ENCODE data around the gene FOXB2.
A peak's percentile ranks its signal among the peaks of the same experiment; 100 is the strongest.

Gene FOXB2

GRCh38 chr9:77003366-77003765 is 16.1 kb upstream of the FOXB2 start:
- H3K4me3 ChIP-seq (ENCODE audit: low read length), result no peak overlapping the region
- H3K36me3 ChIP-seq (ENCODE audit: control insufficient read depth, low read depth, low read length), result no peaks in the 10 kb centered on the region
- no peak overlapping the region for H3K9ac ChIP-seq (ENCODE audit: low read length)
- H3K27ac ChIP-seq (ENCODE audit: low read length), result no peak overlapping the region
- H3K27me3 ChIP-seq (ENCODE audit: control insufficient read depth, insufficient read depth, low read length), result no peaks in the 10 kb centered on the region
- no peaks in the 10 kb centered on the region for H3K9me3 ChIP-seq (ENCODE audit: control insufficient read depth, low read depth, low read length)
- H3K4me1 ChIP-seq (ENCODE audit: control insufficient read depth, low read depth, low read length), result no peaks in the 10 kb centered on the region

- H3K9me3 ChIP-seq (ENCODE audit: control insufficient read depth, low read depth, low read length), result no peaks in the 10 kb centered on the region
- H3K27me3 ChIP-seq (ENCODE audit: control insufficient read depth, insufficient read depth, low read length), result peaks cover 3% of the 10 kb centered on the region
- no peak overlapping the region for H3K4me3 ChIP-seq (ENCODE audit: low read length)
- H3K9ac ChIP-seq (ENCODE audit: low read length), result no peak overlapping the region
- H3K4me1 ChIP-seq (ENCODE audit: control insufficient read depth, low read depth, low read length), result no peaks in the 10 kb centered on the region
- H3K36me3 ChIP-seq (ENCODE audit: control insufficient read depth, low read depth, low read length), result no peaks in the 10 kb centered on the region
- no peak overlapping the region for H3K27ac ChIP-seq (ENCODE audit: low read length)
These were observed 14.2 kb upstream of the FOXB2 start for GRCh38 chr9:77005216-77005615.

GRCh38 chr9:77010527-77010926 is 8.9 kb upstream of the FOXB2 start:
- H3K27me3 ChIP-seq (ENCODE audit: control insufficient read depth, insufficient read depth, low read length), result peaks cover 56% of the 10 kb centered on the region
- H3K27ac ChIP-seq (ENCODE audit: low read length), result no peak overlapping the region

GRCh38 chr9:77011973-77012821 is 7.3 kb upstream of the FOXB2 start:
- Histone ChIP-seq H3K9ac (ENCODE audit: low read length) (peak overlapping the region; percentile 30), H3K9me3 (ENCODE audit: control insufficient read depth, low read depth, low read length) (no peaks in the 10 kb centered on the region), H3K4me1 (ENCODE audit: control insufficient read depth, low read depth, low read length) (peaks cover 39% of the 10 kb centered on the region), H3K27ac (ENCODE audit: low read length) (no peak overlapping the region), H3K27me3 (ENCODE audit: control insufficient read depth, insufficient read depth, low read length) (peaks cover 73% of the 10 kb centered on the region), H3K36me3 (ENCODE audit: control insufficient read depth, low read depth, low read length) (no peaks in the 10 kb centered on the region), H3K4me3 (ENCODE audit: low read length) (peak overlapping the region; percentile 50)

More at GRCh38 chr9:77010527-77010926, 8.9 kb upstream of the FOXB2 start:
- H3K9ac ChIP-seq (ENCODE audit: low read length), result no peak overlapping the region
- peaks cover 28% of the 10 kb centered on the region for H3K4me1 ChIP-seq (ENCODE audit: control insufficient read depth, low read depth, low read length)
- H3K36me3 ChIP-seq (ENCODE audit: control insufficient read depth, low read depth, low read length), result no peaks in the 10 kb centered on the region
- no peak overlapping the region for H3K4me3 ChIP-seq (ENCODE audit: low read length)
- H3K9me3 ChIP-seq (ENCODE audit: control insufficient read depth, low read depth, low read length), result no peaks in the 10 kb centered on the region

- no peak overlapping the region for H3K27ac ChIP-seq (ENCODE audit: low read length)
- H3K36me3 ChIP-seq (ENCODE audit: control insufficient read depth, low read depth, low read length), result no peaks in the 10 kb centered on the region
- peaks cover 85% of the 10 kb centered on the region for H3K27me3 ChIP-seq (ENCODE audit: control insufficient read depth, insufficient read depth, low read length)
- H3K9me3 ChIP-seq (ENCODE audit: control insufficient read depth, low read depth, low read length), result no peaks in the 10 kb centered on the region
- no peak overlapping the region for H3K9ac ChIP-seq (ENCODE audit: low read length)
- peak overlapping the region; percentile 46 for H3K4me3 ChIP-seq (ENCODE audit: low read length)
- H3K4me1 ChIP-seq (ENCODE audit: control insufficient read depth, low read depth, low read length), result peaks cover 48% of the 10 kb centered on the region
These were observed 6.1 kb upstream of the FOXB2 start for GRCh38 chr9:77013206-77013931.

- Histone ChIP-seq H3K9ac (ENCODE audit: low read length) (no peak overlapping the region), H3K4me3 (ENCODE audit: low read length) (peak overlapping the region; percentile 46), H3K4me1 (ENCODE audit: control insufficient read depth, low read depth, low read length) (peaks cover 48% of the 10 kb centered on the region), H3K36me3 (ENCODE audit: control insufficient read depth, low read depth, low read length) (no peaks in the 10 kb centered on the region), H3K27me3 (ENCODE audit: control insufficient read depth, insufficient read depth, low read length) (peaks cover 92% of the 10 kb centered on the region), H3K27ac (ENCODE audit: low read length) (no peak overlapping the region), H3K9me3 (ENCODE audit: control insufficient read depth, low read depth, low read length) (no peaks in the 10 kb centered on the region)
These were observed 5.4 kb upstream of the FOXB2 start for GRCh38 chr9:77013932-77014596.

GRCh38 chr9:77014597-77015263 is 4.7 kb upstream of the FOXB2 start:
- H3K4me3 ChIP-seq (ENCODE audit: low read length), result peak overlapping the region; percentile 46
- no peaks in the 10 kb centered on the region for H3K9me3 ChIP-seq (ENCODE audit: control insufficient read depth, low read depth, low read length)
- peaks cover 99% of the 10 kb centered on the region for H3K27me3 ChIP-seq (ENCODE audit: control insufficient read depth, insufficient read depth, low read length)
- no peak overlapping the region for H3K9ac ChIP-seq (ENCODE audit: low read length)
- no peaks in the 10 kb centered on the region for H3K36me3 ChIP-seq (ENCODE audit: control insufficient read depth, low read depth, low read length)
- peaks cover 48% of the 10 kb centered on the region for H3K4me1 ChIP-seq (ENCODE audit: control insufficient read depth, low read depth, low read length)
- H3K27ac ChIP-seq (ENCODE audit: low read length), result no peak overlapping the region

- no peak overlapping the region for H3K27ac ChIP-seq (ENCODE audit: low read length)
- no peaks in the 10 kb centered on the region for H3K9me3 ChIP-seq (ENCODE audit: control insufficient read depth, low read depth, low read length)
- no peak overlapping the region for H3K9ac ChIP-seq (ENCODE audit: low read length)
- peaks cover 48% of the 10 kb centered on the region for H3K4me1 ChIP-seq (ENCODE audit: control insufficient read depth, low read depth, low read length)
- H3K4me3 ChIP-seq (ENCODE audit: low read length), result peak overlapping the region; percentile 46
- H3K36me3 ChIP-seq (ENCODE audit: control insufficient read depth, low read depth, low read length), result no peaks in the 10 kb centered on the region
- H3K27me3 ChIP-seq (ENCODE audit: control insufficient read depth, insufficient read depth, low read length), result peaks cover 100% of the 10 kb centered on the region
These were observed 4.0 kb upstream of the FOXB2 start for GRCh38 chr9:77015327-77016048.

GRCh38 chr9:77016121-77016525 is 3.3 kb upstream of the FOXB2 start:
- no peak overlapping the region for H3K27ac ChIP-seq (ENCODE audit: low read length)
- H3K9me3 ChIP-seq (ENCODE audit: control insufficient read depth, low read depth, low read length), result no peaks in the 10 kb centered on the region
- peak overlapping the region; percentile 8 for H3K9ac ChIP-seq (ENCODE audit: low read length)
- H3K4me1 ChIP-seq (ENCODE audit: control insufficient read depth, low read depth, low read length), result peaks cover 49% of the 10 kb centered on the region
- no peaks in the 10 kb centered on the region for H3K36me3 ChIP-seq (ENCODE audit: control insufficient read depth, low read depth, low read length)
- H3K4me3 ChIP-seq (ENCODE audit: low read length), result peak overlapping the region; percentile 46
- peaks cover 100% of the 10 kb centered on the region for H3K27me3 ChIP-seq (ENCODE audit: control insufficient read depth, insufficient read depth, low read length)

- peaks cover 53% of the 10 kb centered on the region for H3K4me1 ChIP-seq (ENCODE audit: control insufficient read depth, low read depth, low read length)
- H3K36me3 ChIP-seq (ENCODE audit: control insufficient read depth, low read depth, low read length), result no peaks in the 10 kb centered on the region
- no peaks in the 10 kb centered on the region for H3K9me3 ChIP-seq (ENCODE audit: control insufficient read depth, low read depth, low read length)
- no peak overlapping the region for H3K27ac ChIP-seq (ENCODE audit: low read length)
- H3K27me3 ChIP-seq (ENCODE audit: control insufficient read depth, insufficient read depth, low read length), result peaks cover 100% of the 10 kb centered on the region
- peak overlapping the region; percentile 8 for H3K9ac ChIP-seq (ENCODE audit: low read length)
- H3K4me3 ChIP-seq (ENCODE audit: low read length), result peak overlapping the region; percentile 46
These were observed 2.6 kb upstream of the FOXB2 start for GRCh38 chr9:77016526-77017504.

All from iPS-18a (cell line).